ENCODE measurements around the gene BEND7. TPM values are rescaled to one million over a fixed set of nuclear protein-coding genes. Genes with fewer than 3 reads are reported as not detected.
A peak's percentile ranks its signal among the peaks of the same experiment; 100 is the strongest.

Gene BEND7
- total and polyA plus RNA-seq, 7 donors = 5.3 to 27.2 (median 11.8) TPM

DNA sequence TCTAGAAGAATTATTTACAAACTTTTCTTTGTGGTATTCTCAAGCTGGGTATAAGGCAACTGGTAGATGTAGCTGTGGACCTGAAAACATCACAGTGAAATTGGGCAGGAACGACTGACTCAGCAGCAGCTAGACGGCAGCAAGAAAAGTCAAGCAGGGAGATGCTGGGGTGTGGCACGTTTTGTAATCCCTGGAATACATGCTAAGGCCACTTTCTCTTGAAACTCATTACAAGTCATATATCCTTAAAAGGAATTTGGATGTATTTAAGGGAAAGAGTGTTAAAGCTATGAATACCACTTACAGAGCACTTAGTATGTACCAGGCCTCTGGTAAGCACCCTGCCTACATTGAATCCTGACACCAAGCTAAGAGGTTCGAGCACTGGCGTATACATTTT is 17.4 kb downstream of the BEND7 start:
- no peaks in the 10 kb centered on the region for H3K27me3 ChIP-seq
- H3K4me1 ChIP-seq = peaks cover 0 to 14% (median 0%) of the 10 kb centered on the region in 4 donors
- TF ChIP-seq, protein P1, sequence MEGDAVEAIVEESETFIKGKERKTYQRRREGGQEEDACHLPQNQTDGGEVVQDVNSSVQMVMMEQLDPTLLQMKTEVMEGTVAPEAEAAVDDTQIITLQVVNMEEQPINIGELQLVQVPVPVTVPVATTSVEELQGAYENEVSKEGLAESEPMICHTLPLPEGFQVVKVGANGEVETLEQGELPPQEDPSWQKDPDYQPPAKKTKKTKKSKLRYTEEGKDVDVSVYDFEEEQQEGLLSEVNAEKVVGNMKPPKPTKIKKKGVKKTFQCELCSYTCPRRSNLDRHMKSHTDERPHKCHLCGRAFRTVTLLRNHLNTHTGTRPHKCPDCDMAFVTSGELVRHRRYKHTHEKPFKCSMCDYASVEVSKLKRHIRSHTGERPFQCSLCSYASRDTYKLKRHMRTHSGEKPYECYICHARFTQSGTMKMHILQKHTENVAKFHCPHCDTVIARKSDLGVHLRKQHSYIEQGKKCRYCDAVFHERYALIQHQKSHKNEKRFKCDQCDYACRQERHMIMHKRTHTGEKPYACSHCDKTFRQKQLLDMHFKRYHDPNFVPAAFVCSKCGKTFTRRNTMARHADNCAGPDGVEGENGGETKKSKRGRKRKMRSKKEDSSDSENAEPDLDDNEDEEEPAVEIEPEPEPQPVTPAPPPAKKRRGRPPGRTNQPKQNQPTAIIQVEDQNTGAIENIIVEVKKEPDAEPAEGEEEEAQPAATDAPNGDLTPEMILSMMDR (IDR thresholded peaks at IDR 0.05) = no peak
- TF ChIP-seq EP300 (IDR thresholded peaks at IDR 0.05) (no peak), POLR2AphosphoS5 (IDR thresholded peaks at IDR 0.05) (no peak), POLR2A (IDR thresholded peaks at IDR 0.05) (no peak)

DNA sequence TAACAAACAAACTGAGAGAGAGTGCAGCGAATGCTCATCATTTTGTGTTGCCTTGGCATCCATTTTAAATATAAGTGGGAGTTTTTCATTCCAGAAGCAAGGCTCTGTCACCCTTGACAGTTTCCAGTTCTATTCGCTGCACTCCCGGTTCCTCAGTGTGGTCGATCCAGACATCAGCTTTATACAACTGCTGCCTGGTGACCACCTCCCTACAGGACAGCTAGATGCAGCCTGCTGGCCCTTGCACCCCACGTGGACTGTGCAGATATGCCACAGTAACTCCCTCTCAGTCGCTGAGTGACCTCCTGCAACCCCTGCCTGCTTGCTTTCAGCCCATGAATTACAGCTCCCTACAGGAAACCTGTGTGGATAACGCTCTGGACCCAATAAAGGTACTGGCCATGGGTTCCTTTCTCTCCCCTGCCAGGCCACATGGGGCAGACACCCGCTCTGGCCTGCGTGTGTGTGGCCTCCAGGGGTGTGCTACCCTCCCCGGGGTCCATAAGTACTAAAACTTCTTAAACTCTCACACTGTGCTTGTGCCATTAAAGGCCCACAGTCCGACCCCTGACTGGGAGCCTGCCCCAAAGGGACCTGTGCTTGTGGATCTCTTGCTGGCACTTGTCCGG is 23.6 kb downstream of the BEND7 start:
- DNase-seq = no peak
- 83 to 90% methylated on average over 12 of the region's 12 CpGs for WGBS, 2 donors
- TF ChIP-seq POLR2AphosphoS5 (IDR thresholded peaks at IDR 0.05) (peak in 2 of 4 donors; percentile 72), POLR2A (IDR thresholded peaks at IDR 0.05) (no peak)
- no peaks in the 10 kb centered on the region for H3K36me3 ChIP-seq
- intact Hi-C loops (cut with DNase I) = no loop called here
- H3K27ac ChIP-seq = peak overlapping the region in 3 of 4 donors; percentile 52 to 71 (median 61)
- H3K9me3 ChIP-seq = no peaks in the 10 kb centered on the region
- H3K4me1 ChIP-seq = peaks cover 0 to 28% (median 25%) of the 10 kb centered on the region in 4 donors
- H3K4me3 ChIP-seq = no peak overlapping the region
- no peaks in the 10 kb centered on the region for H3K27me3 ChIP-seq

More for the DNA sequence above, 17.4 kb downstream of the BEND7 start:
- H3K9me3 ChIP-seq = no peaks in the 10 kb centered on the region
- H3K36me3 ChIP-seq = no peaks in the 10 kb centered on the region
- H3K4me3 ChIP-seq = no peak overlapping the region
- intact Hi-C loops (cut with DNase I) = no loop called here
- H3K27ac ChIP-seq = no peak overlapping the region
- WGBS, 2 donors = 84 to 88% methylated on average over 5 of the region's 5 CpGs
- no peak for DNase-seq

DNA sequence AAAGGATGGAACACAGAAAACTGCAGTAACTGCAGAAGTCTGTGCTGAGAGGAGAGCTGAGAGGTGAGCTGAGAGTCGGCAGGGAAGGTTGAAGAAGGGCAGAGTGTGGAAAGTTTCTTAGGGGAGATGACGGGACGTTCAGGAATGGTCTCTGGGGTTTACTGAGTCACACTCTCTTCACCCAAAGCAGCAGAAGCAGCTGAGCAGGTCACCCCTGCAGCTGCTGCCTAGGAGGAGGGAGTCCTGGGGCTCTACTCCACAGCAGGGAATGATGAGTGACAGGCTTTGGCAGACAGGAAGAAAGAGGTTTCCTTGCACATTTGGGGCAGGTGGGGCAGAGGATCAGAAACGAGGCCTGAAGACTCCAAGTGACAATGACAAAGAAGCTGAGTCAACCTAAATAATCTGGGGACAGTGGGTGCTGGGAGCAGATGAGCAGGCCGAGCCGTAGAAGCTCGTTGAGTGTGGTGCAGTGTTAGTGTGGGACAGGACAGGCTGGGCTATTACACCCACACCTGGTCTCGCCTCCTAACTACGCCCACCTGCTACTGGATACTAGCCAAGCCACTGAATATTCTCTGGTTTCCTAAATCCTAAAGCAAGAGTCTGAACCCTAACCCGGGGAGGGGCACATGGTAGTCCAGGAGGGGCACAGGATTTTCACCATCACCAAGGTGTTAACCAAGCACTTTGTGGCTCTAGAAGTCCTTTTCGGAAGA is 24.9 kb downstream of the BEND7 start:
- peaks cover 0 to 10% (median 5%) of the 10 kb centered on the region in 4 donors for H3K36me3 ChIP-seq
- no peak overlapping the region for H3K4me3 ChIP-seq
- no peak for DNase-seq
- H3K27me3 ChIP-seq = no peaks in the 10 kb centered on the region
- WGBS, 2 donors = 66 to 69% methylated on average over 11 of the region's 11 CpGs
- no peaks in the 10 kb centered on the region for H3K9me3 ChIP-seq
- TF ChIP-seq POLR2AphosphoS5 (IDR thresholded peaks at IDR 0.05) (no peak), EP300 (IDR thresholded peaks at IDR 0.05) (no peak), POLR2A (IDR thresholded peaks at IDR 0.05) (no peak)
- TF ChIP-seq, protein P1 (IDR thresholded peaks at IDR 0.05) = no peak
- no peak overlapping the region for H3K27ac ChIP-seq
- intact Hi-C loops (cut with DNase I) = no loop called here
- peaks cover 0 to 28% (median 25%) of the 10 kb centered on the region in 4 donors for H3K4me1 ChIP-seq

DNA sequence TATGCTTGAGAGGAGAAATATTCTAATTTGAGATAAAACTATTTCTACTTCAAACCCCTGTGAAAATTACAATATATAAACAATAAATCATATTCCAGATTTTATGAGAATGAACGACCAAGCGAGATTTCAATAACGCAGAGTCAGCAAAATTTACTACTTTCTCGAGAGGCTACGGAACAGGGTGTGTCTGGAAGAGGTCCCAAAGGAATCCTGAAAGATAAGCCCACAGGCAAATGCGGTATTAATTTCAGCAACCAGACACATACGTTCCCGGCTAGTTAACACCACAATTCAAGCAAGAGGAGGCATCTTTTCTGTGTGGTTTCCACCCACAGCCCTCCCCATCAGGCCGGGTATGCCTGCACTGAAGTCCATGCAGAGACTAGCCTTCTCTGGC is 26.4 kb downstream of the BEND7 start:
- WGBS, 2 donors = 86 to 88% methylated on average over 9 of the region's 9 CpGs
- no peak for TF ChIP-seq EP300 (IDR thresholded peaks at IDR 0.05)
- TF ChIP-seq, protein P1 (IDR thresholded peaks at IDR 0.05) = no peak
- no peak for TF ChIP-seq POLR2A (IDR thresholded peaks at IDR 0.05)
- no peak for TF ChIP-seq POLR2AphosphoS5 (IDR thresholded peaks at IDR 0.05)

DNA sequence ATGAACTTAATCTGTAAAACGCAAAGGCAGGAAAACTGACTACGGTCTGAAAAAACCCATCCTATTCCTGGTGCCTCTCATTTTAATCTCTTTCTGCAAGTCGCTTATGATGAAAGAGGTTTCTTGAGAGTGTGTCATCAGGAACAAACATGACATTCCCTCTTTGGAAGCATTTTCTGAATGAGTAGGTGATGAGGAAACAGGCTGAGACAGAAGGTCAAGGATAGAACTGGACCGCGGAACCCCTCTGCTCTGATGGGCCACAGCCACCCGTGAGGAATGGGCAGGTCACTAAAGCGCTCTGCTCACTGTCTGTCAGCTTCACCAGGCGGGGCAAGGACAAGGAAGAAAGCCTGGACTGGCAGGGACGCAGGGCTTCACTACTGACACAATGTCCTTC is 28.6 kb downstream of the BEND7 start:
- H3K36me3 ChIP-seq = peaks cover 0 to 39% (median 5%) of the 10 kb centered on the region in 4 donors
- no peak for DNase-seq
- 94 to 96% methylated on average over 9 of the region's 9 CpGs for WGBS, 2 donors
- TF ChIP-seq EP300 (IDR thresholded peaks at IDR 0.05) (no peak), POLR2AphosphoS5 (IDR thresholded peaks at IDR 0.05) (no peak), POLR2A (IDR thresholded peaks at IDR 0.05) (no peak)
- TF ChIP-seq, protein P1 (IDR thresholded peaks at IDR 0.05) = no peak
- H3K4me1 ChIP-seq = peaks cover 0 to 17% (median 15%) of the 10 kb centered on the region in 4 donors
- H3K9me3 ChIP-seq = no peaks in the 10 kb centered on the region
- no peak overlapping the region for H3K4me3 ChIP-seq
- no peak overlapping the region for H3K27ac ChIP-seq
- no peaks in the 10 kb centered on the region for H3K27me3 ChIP-seq
- intact Hi-C loops (cut with DNase I) = no loop called here

More for the DNA sequence above, 26.4 kb downstream of the BEND7 start:
- intact Hi-C loops (cut with DNase I) = no loop called here
- Histone ChIP-seq H3K9me3 (no peaks in the 10 kb centered on the region), H3K36me3 (peaks cover 0 to 22% (median 5%) of the 10 kb centered on the region in 4 donors), H3K4me1 (peaks cover 0 to 28% (median 25%) of the 10 kb centered on the region in 4 donors), H3K27ac (no peak overlapping the region), H3K27me3 (no peaks in the 10 kb centered on the region), H3K4me3 (no peak overlapping the region)
- no peak for DNase-seq
